Smooth muscle cell (in vitro differentiated cells): ENCODE measurements around the gene NADSYN1. TPM values are rescaled to one million over a fixed set of nuclear protein-coding genes. Genes with fewer than 3 reads are reported as not detected.

ENCODE experiments used
- DNase-seq: peaks from one replicate; lab custom pipeline; 2025; ENCODE audit not compliant: unreplicated experiment; lab: John Stamatoyannopoulos, UW
- H2AFZ ChIP-seq: fragments of 200-600 bp; sonication (generic); 2 replicates; pipeline ENCODE4 v1.6.0; 2016; ENCODE audit warnings: antibody characterized with exemption, low read depth, mild to moderate bottlenecking
- H3F3A ChIP-seq: fragments of 200-600 bp; sonication (generic); 2 replicates; pipeline ENCODE4 v1.6.0; 2017; ENCODE audit warnings: antibody characterized with exemption, low read depth
- H3K27ac ChIP-seq: fragments of 200-600 bp; sonication (generic); 2 replicates; pipeline ENCODE4 v1.5.1; 2016; ENCODE audit warnings: low read depth, mild to moderate bottlenecking
- H3K27me3 ChIP-seq: fragments of 200-600 bp; sonication (generic); 2 replicates; pipeline ENCODE4 v1.6.1; 2016; ENCODE audit warnings: low read depth, mild to moderate bottlenecking
- H3K36me3 ChIP-seq: fragments of 200-600 bp; sonication (generic); 2 replicates; pipeline ENCODE4 v1.5.1; 2016; ENCODE audit warnings: low read depth
- H3K4me1 ChIP-seq: fragments of 200-600 bp; sonication (generic); 2 replicates; pipeline ENCODE4 v1.5.1; 2016; ENCODE audit warnings: low read depth
- H3K4me2 ChIP-seq: fragments of 200-600 bp; sonication (generic); 2 replicates; pipeline ENCODE4 v1.6.0; 2016; ENCODE audit warnings: mild to moderate bottlenecking
- H3K4me3 ChIP-seq: fragments of 200-600 bp; sonication (generic); 2 replicates; pipeline ENCODE4 v1.5.1; 2016; ENCODE audit warnings: mild to moderate bottlenecking
- H3K79me2 ChIP-seq: fragments of 200-600 bp; sonication (generic); 2 replicates; pipeline ENCODE4 v1.6.0; 2016; ENCODE audit warnings: low read depth, mild to moderate bottlenecking
- H3K9ac ChIP-seq: fragments of 200-600 bp; sonication (generic); 2 replicates; pipeline ENCODE4 v1.6.0; 2016; ENCODE audit warnings: low read depth
- H3K9me3 ChIP-seq: fragments of 200-600 bp; sonication (generic); replicated peaks from 2 replicates; pipeline ENCODE4 v1.5.1; 2016; ENCODE audit warnings: low read depth
- H4K20me1 ChIP-seq: fragments of 200-600 bp; sonication (generic); 2 replicates; pipeline ENCODE4 v1.6.0; 2016; ENCODE audit warnings: low read depth
- WGBS: methylation state at CpG from one replicate; pipeline ENCODE4 v1.1.7; 2016; ENCODE audit warnings: low lambda C conversion rate; 5-methylcytosine and 5-hydroxymethylcytosine counted together
- polyA plus RNA-seq: library from polyadenylated mRNA; unstranded; fragments of >200 nt; fragmentation: Nextera tagmentation; extraction: Ambion mirVana; gene quantifications from 2 replicates; pipeline ENCODE4 v1.2.1, GENCODE V29; 2016
- total RNA-seq: library from RNA; depleted of rRNA; stranded (reverse); fragments of >200 nt; gene quantifications from 2 replicates; pipeline ENCODE4 v1.2.3, GENCODE V29; 2014
- TF ChIP-seq, protein P1 (sequence below): fragments of 200-600 bp; sonication (generic); IDR thresholded peaks from 2 replicates; pipeline ENCODE4 v1.5.1; 2017; ENCODE audit warnings: borderline replicate concordance, mild to moderate bottlenecking, antibody characterized with exemption; ENCODE audit not compliant: insufficient read depth, poor library complexity, severe bottlenecking

Gene NADSYN1
- total and polyA plus RNA-seq, 2 experiments from 2014 or later = 30.2 to 33.8 TPM

DNA sequence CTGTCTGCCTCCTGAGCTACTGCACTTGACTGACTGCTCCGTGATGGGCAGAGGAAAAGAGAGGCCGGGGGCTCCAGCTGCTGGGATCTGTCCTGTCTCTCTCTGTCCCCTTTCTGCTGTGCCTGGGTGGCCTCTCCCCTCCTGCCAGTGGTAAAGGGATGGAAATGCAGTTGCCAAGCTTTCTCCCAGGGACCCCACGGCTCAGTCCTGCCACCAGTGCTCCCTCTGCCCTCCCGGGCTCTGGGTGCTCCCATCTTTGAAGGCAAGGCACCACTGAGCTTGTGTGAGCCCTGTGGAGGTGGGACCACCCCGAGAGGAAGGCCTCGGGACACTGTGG, 32.0 kb downstream of the NADSYN1 start:
- WGBS = 94% methylated on average over 6 of the region's 6 CpGs
- no peaks in the 10 kb centered on the region for H3K79me2 ChIP-seq
- no peaks in the 10 kb centered on the region for H4K20me1 ChIP-seq
- H3K9ac ChIP-seq = no peak overlapping the region
- H3K4me1 ChIP-seq = no peaks in the 10 kb centered on the region
- H3K27me3 ChIP-seq = no peaks in the 10 kb centered on the region
- no peaks in the 10 kb centered on the region for H3K36me3 ChIP-seq
- H2AFZ ChIP-seq = no peak overlapping the region
- H3K9me3 ChIP-seq = no peaks in the 10 kb centered on the region
- DNase-seq = no peak
- H3F3A ChIP-seq = no peaks in the 10 kb centered on the region
- TF ChIP-seq, protein P1, sequence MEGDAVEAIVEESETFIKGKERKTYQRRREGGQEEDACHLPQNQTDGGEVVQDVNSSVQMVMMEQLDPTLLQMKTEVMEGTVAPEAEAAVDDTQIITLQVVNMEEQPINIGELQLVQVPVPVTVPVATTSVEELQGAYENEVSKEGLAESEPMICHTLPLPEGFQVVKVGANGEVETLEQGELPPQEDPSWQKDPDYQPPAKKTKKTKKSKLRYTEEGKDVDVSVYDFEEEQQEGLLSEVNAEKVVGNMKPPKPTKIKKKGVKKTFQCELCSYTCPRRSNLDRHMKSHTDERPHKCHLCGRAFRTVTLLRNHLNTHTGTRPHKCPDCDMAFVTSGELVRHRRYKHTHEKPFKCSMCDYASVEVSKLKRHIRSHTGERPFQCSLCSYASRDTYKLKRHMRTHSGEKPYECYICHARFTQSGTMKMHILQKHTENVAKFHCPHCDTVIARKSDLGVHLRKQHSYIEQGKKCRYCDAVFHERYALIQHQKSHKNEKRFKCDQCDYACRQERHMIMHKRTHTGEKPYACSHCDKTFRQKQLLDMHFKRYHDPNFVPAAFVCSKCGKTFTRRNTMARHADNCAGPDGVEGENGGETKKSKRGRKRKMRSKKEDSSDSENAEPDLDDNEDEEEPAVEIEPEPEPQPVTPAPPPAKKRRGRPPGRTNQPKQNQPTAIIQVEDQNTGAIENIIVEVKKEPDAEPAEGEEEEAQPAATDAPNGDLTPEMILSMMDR = no peak
- no peak overlapping the region for H3K4me2 ChIP-seq
- no peak overlapping the region for H3K4me3 ChIP-seq
- H3K27ac ChIP-seq = no peak overlapping the region

DNA sequence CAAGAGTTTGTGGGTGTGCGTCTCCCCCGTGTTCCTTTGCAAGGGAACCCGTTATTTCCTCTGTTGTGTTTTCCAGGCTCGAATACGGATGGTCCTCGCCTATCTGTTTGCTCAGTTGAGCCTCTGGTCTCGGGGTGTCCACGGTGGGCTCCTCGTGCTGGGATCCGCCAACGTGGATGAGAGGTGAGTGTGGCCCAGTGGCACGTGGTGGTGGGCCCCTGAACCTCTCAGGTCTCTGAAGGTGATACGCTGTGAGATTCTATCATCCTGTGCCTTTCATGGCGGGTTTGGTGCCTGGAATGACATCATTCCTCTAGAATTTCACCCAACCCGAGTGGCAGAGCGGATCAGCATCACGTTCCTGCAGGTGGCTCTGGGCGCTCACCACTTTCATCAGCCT, 32.5 kb downstream of the NADSYN1 start:
- no peak overlapping the region for H3K27ac ChIP-seq
- no peaks in the 10 kb centered on the region for H3K9me3 ChIP-seq
- H3F3A ChIP-seq = no peaks in the 10 kb centered on the region
- H3K4me3 ChIP-seq = no peak overlapping the region
- 98% methylated on average over 18 of the region's 18 CpGs for WGBS
- no peak overlapping the region for H3K4me2 ChIP-seq
- no peaks in the 10 kb centered on the region for H3K4me1 ChIP-seq
- TF ChIP-seq, protein P1 = no peak
- DNase-seq = no peak
- H2AFZ ChIP-seq = no peak overlapping the region
- H3K27me3 ChIP-seq = no peaks in the 10 kb centered on the region
- H3K36me3 ChIP-seq = no peaks in the 10 kb centered on the region
- H4K20me1 ChIP-seq = no peaks in the 10 kb centered on the region
- no peaks in the 10 kb centered on the region for H3K79me2 ChIP-seq
- no peak overlapping the region for H3K9ac ChIP-seq

DNA sequence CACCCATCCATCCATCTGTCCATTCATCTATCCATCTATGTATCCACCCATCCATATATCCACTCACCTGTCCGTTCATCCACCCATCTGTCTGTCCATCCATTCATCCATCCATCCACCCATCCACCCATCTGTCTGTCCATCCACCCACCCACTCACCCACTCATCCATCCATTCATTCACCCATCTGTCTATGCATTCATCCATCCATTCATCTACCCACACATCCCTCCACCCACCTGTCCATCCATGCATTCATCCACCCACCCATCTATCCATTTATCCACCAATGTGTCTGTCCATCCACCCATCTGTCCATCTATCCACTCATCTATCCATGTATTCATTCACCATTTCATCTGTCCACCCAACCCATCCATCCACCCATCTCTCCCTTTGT, 33.3 kb downstream of the NADSYN1 start:
- DNase-seq = no peak
- H4K20me1 ChIP-seq = no peaks in the 10 kb centered on the region
- no peaks in the 10 kb centered on the region for H3K79me2 ChIP-seq
- TF ChIP-seq, protein P1 = no peak
- no peaks in the 10 kb centered on the region for H3K36me3 ChIP-seq
- no peak overlapping the region for H3K9ac ChIP-seq
- H3K4me3 ChIP-seq = no peak overlapping the region
- H3K4me1 ChIP-seq = no peaks in the 10 kb centered on the region
- WGBS = 93% methylated on average over 1 of the region's 1 CpG
- H3K27me3 ChIP-seq = no peaks in the 10 kb centered on the region
- H3K27ac ChIP-seq = no peak overlapping the region
- no peaks in the 10 kb centered on the region for H3K9me3 ChIP-seq
- no peak overlapping the region for H3K4me2 ChIP-seq
- no peak overlapping the region for H2AFZ ChIP-seq
- no peaks in the 10 kb centered on the region for H3F3A ChIP-seq

DNA sequence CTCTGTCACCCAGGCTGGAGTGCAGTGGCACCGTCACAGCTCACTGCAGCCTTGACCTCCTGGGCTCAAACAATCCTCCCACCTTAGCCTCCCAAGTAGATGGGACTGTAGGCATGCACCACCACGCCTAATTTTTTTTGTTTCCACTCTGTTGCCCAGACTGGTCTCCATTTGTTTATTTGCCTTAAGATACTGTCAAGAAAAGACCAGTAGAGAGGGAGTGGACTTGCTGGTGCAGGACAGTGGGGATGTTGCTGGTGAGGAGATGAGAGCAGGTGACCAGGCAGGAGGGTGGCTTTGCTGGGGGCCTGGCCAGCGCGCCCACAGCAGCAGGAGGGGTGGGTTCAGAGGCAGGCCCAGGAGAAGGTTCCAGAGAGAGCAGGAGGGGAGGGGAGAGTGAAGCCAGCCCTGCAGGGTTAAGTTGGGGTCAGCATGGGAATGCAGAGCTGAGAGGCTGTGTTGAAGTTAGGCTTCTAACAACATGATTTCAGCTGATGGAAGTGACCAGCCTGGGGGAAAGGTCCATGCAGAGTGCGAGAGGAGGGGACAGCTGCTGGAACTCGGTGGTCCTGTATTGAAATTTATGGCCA, 35.8 kb downstream of the NADSYN1 start:
- Histone ChIP-seq H3K4me2 (no peak overlapping the region), H3K79me2 (no peaks in the 10 kb centered on the region), H3K9ac (no peak overlapping the region), H4K20me1 (no peaks in the 10 kb centered on the region), H3F3A (no peaks in the 10 kb centered on the region), H3K27ac (no peak overlapping the region), H3K4me1 (no peaks in the 10 kb centered on the region), H3K9me3 (no peaks in the 10 kb centered on the region), H3K27me3 (no peaks in the 10 kb centered on the region), H3K4me3 (no peak overlapping the region), H3K36me3 (no peaks in the 10 kb centered on the region), H2AFZ (no peak overlapping the region)
- 92% methylated on average over 6 of the region's 6 CpGs for WGBS
- DNase-seq = no peak
- TF ChIP-seq, protein P1 = no peak
